ENCODE results near the gene TRAPPC14.

TRAPPC14 gene

DNA sequence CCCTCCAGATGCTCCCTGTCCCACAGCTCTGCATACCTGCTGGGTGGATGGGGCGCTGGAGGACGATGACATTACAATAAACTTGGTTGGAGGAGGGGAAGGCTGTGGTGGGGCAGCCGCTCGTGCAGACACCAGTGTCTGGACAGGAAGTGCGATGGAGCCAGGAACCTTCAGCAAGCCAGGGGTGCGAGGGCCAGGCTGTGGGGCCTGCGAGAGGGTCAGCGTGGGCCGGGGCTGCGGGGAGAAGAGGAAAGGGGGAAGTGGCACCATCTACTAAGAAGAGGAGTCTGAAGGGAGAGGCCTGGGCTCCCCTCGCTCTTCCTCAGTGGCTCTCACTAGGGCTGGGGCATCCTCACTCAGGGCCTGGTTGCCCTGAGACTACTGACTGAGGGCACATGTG is 50.6 kb downstream of the TRAPPC14 start:
- H3K4me3 ChIP-seq (ENCODE audit: low read depth, low read length) = no peak overlapping the region
- no peak for DNase-seq (ENCODE audit: low read depth)

DNA sequence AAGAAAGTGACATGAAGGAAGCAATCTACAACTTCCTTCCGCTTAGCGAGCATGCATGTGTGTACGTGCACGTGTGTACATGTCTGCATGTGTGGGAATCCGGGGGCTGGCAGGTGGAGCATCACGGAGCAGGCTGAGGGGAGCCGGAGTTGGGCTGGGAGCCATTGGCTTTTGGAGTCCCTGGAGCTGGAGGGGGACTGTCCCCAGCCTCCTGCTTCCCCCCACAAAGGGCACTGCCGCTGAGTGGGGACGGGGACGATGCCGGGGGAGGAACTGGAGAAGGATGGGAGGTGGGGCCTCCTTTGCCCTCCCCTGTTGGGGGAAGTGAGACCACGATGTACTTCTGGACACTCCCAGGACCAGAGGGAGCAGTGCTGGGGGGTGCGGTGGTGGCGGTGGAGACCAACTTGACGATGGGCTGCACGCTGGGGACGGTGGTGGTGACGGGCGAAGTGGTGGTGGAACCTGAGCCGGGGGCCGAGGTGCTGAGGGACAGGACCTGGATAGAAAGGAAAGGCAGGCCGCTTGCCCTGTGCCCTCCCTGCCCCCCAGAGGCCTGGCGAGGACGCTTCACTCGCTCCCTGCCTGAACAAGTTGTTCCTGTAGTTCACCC is 51.3 kb downstream of the TRAPPC14 start:
- H3K4me3 ChIP-seq (ENCODE audit: low read depth, low read length) = no peak overlapping the region
- DNase-seq (ENCODE audit: low read depth) = no peak

DNA sequence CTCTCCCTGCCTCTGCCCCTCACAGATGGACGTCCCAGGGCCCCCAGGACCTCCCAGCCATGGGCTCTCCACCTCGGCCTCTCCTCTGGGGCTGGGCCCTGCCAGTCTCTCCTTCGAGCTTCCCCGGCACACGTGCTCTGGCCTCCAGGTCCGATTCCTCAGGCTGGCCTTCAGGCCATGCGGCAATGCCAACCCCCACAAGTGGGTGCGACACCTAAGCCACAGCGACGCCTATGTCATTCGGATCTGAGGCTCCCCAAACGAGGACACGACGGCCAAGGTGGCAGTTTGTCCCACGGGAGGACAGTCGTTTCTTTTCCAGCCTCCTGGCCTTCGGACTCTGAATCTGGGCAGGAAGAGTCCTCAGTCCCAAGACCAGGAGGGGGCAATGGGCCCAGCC is 51.9 kb downstream of the TRAPPC14 start:
- no peak for DNase-seq (ENCODE audit: low read depth)
- no peak overlapping the region for H3K4me3 ChIP-seq (ENCODE audit: low read depth, low read length)

DNA sequence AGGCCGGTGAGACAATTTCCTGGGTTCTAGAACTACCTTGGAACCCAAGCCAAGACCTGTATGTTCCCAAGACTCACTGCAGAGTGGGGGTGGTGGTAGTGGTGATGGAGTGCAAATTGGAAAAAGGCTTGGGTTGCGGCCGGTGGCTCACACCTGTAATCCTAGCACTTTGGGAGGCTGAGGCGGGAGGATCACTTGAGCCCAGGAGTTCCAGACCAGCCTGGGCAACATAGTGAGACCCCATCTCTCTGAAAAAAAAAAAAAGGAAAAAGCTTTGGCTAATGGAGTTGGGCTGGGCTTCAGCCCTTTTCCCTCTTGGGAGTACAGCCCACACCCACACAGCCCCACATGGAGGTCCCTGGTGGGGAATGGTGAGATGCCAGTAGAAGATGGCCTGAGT is 53.0 kb downstream of the TRAPPC14 start:
- DNase-seq (ENCODE audit: low read depth) = no peak
- no peak overlapping the region for H3K4me3 ChIP-seq (ENCODE audit: low read depth, low read length)

Measured in skeletal muscle cell (primary cell).